Skeletal muscle satellite cell (primary cell): Measurements from ENCODE around the gene GABRB1.
"Not testable (repeated sequence)": the region's sequence is repeated elsewhere in the genome, so short reads cannot be mapped to it uniquely, and the experiment has no call there.

ENCODE experiments used
- H3K27me3 ChIP-seq: 2 replicates; pipeline ENCODE4 v1.7.0; 2013; ENCODE audit warnings: low read length; ENCODE audit not compliant: control insufficient read depth, insufficient read depth
- H3K36me3 ChIP-seq: 2 replicates; pipeline ENCODE4 v1.7.0; 2013; ENCODE audit warnings: mild to moderate bottlenecking, control low read depth, low read length; ENCODE audit not compliant: insufficient read depth
- H3K4me1 ChIP-seq: 2 replicates; pipeline ENCODE4 v1.7.0; 2013; ENCODE audit warnings: low read length; ENCODE audit not compliant: control insufficient read depth, insufficient read depth
- H3K4me2 ChIP-seq: 2 replicates; pipeline ENCODE4 v1.7.0; 2013; ENCODE audit warnings: mild to moderate bottlenecking, low read length
- H3K4me3 ChIP-seq: 2 replicates; pipeline ENCODE4 v1.7.0; 2013; ENCODE audit warnings: low read length
- H3K9ac ChIP-seq: 2 replicates; pipeline ENCODE4 v1.7.0; 2013; ENCODE audit warnings: mild to moderate bottlenecking, low read depth, low read length, moderate library complexity
- H3K9me3 ChIP-seq: replicated peaks from 2 replicates; pipeline ENCODE4 v1.7.0; 2013; ENCODE audit warnings: mild to moderate bottlenecking, control low read depth, low read length

The GABRB1 gene

DNA sequence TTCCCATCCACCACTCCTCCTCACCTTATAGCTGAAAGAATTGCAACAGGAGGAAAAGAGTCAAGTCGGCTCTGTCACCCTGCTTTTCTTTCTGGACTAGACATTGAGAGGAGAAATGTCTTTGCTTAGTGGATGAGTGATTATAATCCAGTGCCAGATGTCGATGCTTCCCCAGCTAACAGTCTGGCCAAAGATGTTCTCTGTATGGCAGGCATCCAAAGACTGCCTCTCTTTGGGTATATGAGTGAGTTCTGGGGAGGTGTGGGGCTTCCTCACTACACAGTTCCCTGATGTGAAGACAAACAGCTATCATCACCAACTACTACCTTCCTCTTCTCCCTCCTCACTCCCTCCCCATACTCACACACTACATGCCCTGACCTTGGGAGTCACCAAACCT is 341.2 kb downstream of the GABRB1 start:
- H3K4me1 ChIP-seq: peaks cover 13% of the 10 kb centered on the region
- no peaks in the 10 kb centered on the region for H3K27me3 ChIP-seq
- no peak overlapping the region for H3K4me2 ChIP-seq
- no peaks in the 10 kb centered on the region for H3K36me3 ChIP-seq
- no peak overlapping the region for H3K9ac ChIP-seq
- no peaks in the 10 kb centered on the region for H3K9me3 ChIP-seq
- no peak overlapping the region for H3K4me3 ChIP-seq

DNA sequence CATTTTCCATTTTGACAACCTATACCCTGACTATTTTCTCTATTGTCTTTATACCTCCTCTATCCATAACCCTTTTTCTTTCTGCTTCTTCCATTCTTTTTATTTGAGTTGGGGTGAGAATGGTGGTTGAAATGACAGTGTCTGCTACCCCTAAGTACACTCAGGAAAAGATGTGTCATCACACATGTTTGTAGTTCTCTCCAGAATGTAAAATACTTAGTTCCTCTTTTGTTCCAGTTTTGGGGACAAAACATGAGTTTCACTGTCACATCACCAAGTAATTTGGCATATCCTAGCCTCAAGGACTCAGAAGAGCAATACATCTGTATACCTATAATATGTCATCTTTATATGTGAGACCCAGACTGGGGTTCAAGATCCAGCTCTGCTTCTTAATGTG is 341.8 kb downstream of the GABRB1 start:
- H3K9me3 ChIP-seq: no peaks in the 10 kb centered on the region
- no peak overlapping the region for H3K9ac ChIP-seq
- H3K4me1 ChIP-seq: peaks cover 13% of the 10 kb centered on the region
- no peak overlapping the region for H3K4me3 ChIP-seq
- no peaks in the 10 kb centered on the region for H3K27me3 ChIP-seq
- H3K36me3 ChIP-seq: no peaks in the 10 kb centered on the region
- H3K4me2 ChIP-seq: no peak overlapping the region

DNA sequence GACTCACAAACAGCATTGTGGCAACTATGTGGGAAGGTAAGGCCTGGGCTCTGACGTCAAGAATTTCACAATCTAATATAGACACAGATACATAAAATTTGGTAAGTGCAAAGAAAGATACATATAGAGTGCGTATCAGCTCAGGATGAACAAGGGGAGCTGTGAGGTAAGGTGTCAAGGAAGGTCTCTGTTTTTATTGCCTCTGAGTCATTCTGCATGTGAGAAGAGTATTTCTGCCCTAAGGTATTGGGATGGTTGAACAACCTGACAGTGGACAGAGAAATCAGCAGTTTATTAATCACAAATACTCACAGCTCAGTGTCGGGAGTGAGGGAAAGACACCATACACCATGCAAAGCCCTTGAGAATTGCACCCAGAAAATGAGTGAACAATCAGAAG is 342.3 kb downstream of the GABRB1 start:
- Histone ChIP-seq H3K4me3 (no peak overlapping the region), H3K27me3 (no peaks in the 10 kb centered on the region), H3K9me3 (no peaks in the 10 kb centered on the region), H3K9ac (no peak overlapping the region), H3K4me1 (peaks cover 13% of the 10 kb centered on the region), H3K4me2 (no peak overlapping the region), H3K36me3 (no peaks in the 10 kb centered on the region)

DNA sequence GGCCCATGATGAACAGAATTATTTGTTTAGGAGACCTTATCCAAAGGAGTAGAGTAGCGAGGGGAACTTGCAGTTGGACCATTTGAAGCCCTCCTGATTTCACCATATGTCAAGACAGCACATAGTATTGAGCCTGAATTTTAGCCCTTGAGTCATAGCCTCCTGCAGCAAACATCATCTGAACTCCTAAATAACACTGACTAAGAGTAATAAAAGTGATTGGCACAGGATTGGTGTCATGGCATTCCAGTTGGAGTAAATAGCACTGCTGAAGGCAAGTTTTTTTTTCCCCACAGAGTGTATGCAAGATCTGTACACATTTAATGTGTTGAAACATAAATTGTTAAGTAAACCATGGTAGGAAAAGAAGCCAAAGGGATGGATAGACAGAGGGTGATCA is 343.1 kb downstream of the GABRB1 start:
- H3K36me3 ChIP-seq: no peaks in the 10 kb centered on the region
- H3K9me3 ChIP-seq: no peaks in the 10 kb centered on the region
- H3K9ac ChIP-seq: no peak overlapping the region
- H3K4me1 ChIP-seq: peaks cover 13% of the 10 kb centered on the region
- H3K4me3 ChIP-seq: no peak overlapping the region
- H3K27me3 ChIP-seq: no peaks in the 10 kb centered on the region
- H3K4me2 ChIP-seq: no peak overlapping the region

DNA sequence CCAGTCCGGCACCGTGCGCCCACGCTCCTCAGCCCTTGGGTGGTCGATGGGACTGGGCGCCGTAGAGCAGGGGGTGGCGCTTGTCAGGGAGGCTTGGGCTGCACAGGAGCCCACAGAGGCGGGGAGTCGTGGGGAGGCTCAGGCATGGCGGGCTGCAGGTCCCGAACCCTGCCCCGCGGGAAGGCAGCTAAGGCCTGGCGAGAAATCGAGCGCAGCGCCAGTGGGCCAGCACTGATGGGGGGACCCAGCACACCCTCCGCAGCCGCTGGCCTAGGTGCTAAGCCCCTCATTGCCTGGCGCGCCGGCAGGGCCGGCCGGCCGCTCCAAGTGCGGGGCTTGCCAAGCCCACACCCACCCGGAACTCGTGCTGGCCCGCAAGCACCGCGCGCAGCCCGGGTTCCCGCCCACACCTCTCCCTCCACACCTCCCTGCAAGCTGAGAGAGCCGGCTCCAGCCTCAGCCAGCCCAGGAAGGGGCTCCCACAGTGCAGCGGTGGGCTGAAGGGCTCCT is 346.7 kb downstream of the GABRB1 start:
- H3K27me3 ChIP-seq, H3K36me3 ChIP-seq, H3K4me2 ChIP-seq, H3K4me1 ChIP-seq, H3K9me3 ChIP-seq, H3K4me3 ChIP-seq, H3K9ac ChIP-seq: not testable (repeated sequence)

DNA sequence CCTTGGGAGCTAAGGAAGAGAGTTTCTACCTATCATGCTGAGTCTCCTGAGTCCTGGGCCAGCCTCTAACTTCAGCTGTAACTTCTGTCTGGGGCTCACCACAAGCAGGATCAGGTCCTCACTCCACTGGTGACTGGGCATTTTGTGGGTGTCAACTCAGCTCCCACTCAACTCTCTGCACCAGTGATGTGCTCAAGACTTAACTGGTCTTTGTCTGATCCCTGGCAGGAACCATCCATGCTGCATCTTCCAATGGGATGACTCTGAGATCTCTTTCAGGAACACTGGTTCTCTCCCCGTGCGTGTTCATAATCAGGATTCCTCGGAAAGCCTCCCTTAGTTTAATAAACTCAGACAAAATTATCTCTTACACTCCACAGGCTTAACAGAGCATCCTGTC is 349.8 kb downstream of the GABRB1 start:
- H3K4me2 ChIP-seq: no peak overlapping the region
- H3K4me3 ChIP-seq: no peak overlapping the region
- no peaks in the 10 kb centered on the region for H3K36me3 ChIP-seq
- H3K9me3 ChIP-seq: no peaks in the 10 kb centered on the region
- H3K27me3 ChIP-seq: no peaks in the 10 kb centered on the region
- no peaks in the 10 kb centered on the region for H3K4me1 ChIP-seq
- H3K9ac ChIP-seq: no peak overlapping the region

DNA sequence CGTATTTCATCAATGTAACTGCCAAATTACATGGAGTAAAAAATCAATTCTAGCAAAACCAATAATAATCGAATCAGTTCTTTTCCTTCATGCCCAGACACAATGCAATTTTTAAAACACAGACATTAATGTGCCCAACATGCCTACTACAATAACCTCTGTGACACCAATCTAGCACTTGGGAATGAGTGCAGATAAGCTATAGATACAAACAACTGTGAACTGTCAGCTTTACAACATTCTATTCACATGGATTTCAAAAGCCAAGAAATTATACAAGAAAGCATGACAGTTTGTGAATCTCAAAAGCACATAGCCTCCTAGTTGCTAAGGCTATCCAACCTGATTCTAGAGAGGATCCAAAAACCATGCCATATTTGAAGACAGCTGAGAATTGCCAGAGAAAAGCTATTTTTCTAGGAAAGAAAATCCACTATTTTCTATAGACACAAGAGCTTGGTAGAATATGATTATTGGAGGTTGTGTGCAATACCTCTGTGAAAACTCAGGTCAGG is 351.5 kb downstream of the GABRB1 start:
- no peak overlapping the region for H3K9ac ChIP-seq
- no peak overlapping the region for H3K4me2 ChIP-seq
- H3K27me3 ChIP-seq: no peaks in the 10 kb centered on the region
- no peaks in the 10 kb centered on the region for H3K9me3 ChIP-seq
- H3K36me3 ChIP-seq: no peaks in the 10 kb centered on the region
- no peak overlapping the region for H3K4me3 ChIP-seq
- no peaks in the 10 kb centered on the region for H3K4me1 ChIP-seq

DNA sequence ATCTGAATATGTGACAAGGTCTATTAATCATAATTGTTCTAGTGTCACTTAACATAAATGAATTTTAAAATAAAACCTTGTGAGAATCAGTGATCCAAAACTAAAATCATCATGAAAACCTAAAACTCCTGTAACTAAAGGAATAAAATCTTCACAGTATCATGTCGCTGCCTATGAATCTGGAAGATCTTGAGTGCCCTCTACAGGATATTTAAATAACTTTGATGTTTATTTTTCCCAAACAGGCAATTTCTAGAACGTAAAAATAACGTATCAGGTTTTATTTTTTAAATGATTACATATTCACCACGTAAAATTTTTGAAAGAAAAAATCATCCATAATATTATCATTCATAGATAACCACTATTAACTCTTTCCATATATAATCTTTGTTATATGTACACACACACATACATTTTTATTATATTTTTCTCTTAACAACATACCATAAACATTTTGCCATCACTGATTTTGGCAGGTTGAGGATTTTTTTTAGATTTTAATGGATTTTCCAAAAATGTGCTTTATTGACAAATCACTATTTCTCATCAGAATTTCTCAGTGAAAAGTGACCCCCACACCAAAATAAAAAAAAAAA is 352.6 kb downstream of the GABRB1 start:
- Histone ChIP-seq H3K4me2 (no peak overlapping the region), H3K9ac (peak overlapping the region; percentile 21), H3K4me3 (no peak overlapping the region), H3K4me1 (no peaks in the 10 kb centered on the region), H3K27me3 (peaks cover 3% of the 10 kb centered on the region), H3K9me3 (no peaks in the 10 kb centered on the region), H3K36me3 (no peaks in the 10 kb centered on the region)

DNA sequence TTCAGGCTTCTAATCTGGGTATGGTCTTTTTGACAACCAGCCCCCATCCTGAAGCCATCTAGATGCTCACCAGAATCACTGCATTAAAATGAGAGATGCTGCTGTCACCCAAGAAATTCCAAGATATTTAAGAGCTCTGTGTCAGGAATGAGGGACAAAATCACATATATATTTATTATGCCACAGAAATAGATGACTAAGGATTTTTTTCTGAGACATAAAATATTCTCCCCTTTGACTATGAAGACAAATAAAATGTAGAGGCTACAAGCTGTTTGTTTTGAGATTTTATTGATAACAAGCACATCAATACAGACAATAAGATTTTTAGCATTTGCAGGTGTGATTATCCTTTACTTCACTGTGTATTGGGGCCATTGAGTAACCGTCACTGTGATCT is 354.8 kb downstream of the GABRB1 start:
- Histone ChIP-seq H3K9me3 (no peaks in the 10 kb centered on the region), H3K4me2 (no peak overlapping the region), H3K4me1 (no peaks in the 10 kb centered on the region), H3K9ac (no peak overlapping the region), H3K4me3 (no peak overlapping the region), H3K36me3 (no peaks in the 10 kb centered on the region), H3K27me3 (peaks cover 3% of the 10 kb centered on the region)

DNA sequence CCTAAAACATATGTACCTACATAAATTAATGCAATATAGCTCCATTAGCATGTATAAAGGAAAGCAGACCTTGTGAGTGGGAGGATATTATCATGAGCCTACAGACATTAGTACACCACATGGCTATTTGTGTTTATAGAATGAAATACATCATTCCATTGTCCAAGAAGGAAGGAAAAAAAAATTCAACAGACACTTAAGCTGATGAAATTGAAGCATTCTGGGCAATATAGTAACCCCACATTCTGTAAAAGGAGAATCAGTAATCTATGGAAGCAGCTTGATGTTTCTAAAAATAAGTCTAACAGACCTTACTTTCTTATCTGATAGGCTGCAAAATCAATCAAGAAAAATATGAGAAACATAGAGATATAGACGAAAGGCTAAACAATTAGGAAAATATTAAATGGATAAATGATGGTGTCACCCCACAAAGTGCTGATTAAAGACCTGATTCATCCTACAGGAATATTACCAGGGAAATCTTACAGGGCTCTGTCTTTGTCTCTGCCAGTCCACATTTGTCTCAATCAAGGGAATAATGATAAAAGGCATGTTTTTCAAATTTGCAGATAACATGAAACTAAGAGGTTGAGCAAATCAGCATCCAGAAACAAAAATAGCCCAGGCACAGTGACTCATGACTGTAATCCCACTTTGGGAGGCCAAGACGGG is 355.3 kb downstream of the GABRB1 start:
- Histone ChIP-seq H3K36me3 (no peaks in the 10 kb centered on the region), H3K27me3 (peaks cover 3% of the 10 kb centered on the region), H3K9me3 (no peaks in the 10 kb centered on the region), H3K9ac (no peak overlapping the region), H3K4me1 (no peaks in the 10 kb centered on the region), H3K4me3 (no peak overlapping the region), H3K4me2 (no peak overlapping the region)

DNA sequence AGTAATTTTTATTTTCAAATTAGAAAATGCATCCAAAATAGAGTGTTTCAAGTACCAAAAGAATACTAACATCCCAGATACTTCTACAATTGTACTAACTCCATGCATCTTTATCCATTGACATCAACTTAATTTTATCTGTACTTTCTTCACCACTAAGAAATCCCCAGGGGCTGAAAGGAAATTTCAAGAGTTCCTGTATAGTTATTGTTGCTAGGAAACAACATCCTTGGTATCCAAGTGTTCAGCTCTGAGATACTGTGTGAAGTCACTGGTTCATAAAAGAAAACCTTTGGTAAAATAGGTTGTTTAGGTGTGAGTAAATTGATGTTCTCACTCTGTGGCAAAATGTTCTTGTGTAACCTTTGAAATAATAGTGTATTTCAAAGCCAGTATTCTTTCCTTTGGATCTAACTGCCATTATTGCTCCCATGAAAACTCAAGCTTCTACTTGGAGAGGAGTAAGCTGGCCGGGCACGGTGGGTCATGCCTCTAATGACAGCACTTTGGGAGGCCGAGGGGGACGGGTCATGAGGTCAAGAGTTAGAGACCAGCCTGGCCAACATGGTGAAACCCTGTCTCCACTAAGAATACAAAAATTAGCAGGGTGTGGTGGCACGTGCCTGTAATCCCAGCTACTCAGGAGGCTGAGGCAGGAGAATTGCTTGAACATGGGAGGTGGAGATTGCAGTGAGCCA is 359.2 kb downstream of the GABRB1 start:
- Histone ChIP-seq H3K4me1 (no peaks in the 10 kb centered on the region), H3K4me2 (no peak overlapping the region), H3K27me3 (peaks cover 10% of the 10 kb centered on the region), H3K9ac (no peak overlapping the region), H3K9me3 (no peaks in the 10 kb centered on the region), H3K36me3 (no peaks in the 10 kb centered on the region), H3K4me3 (no peak overlapping the region)
